Vagina (tissue), 2 donors: ENCODE measurements around the gene CCDC81.

Experiments used
- CTCF ChIP-seq, 3 experiments: fragments of 450-650 bp in 2 of 3; fragments of 200-600 bp in 1 of 3; sonication (generic) in 1 of 3; IDR thresholded peaks; one replicate each; pipeline ENCODE4 v1.5.1; 2017 to 2019; ENCODE audit warnings: antibody characterized with exemption in 3 of 3, mild to moderate bottlenecking in 2 of 3, moderate library complexity in 2 of 3
- POLR2A ChIP-seq, 2 donors: fragments of 450-650 bp; IDR thresholded peaks; one replicate each; pipeline ENCODE4 v1.6.1; 2017; ENCODE audit warnings: antibody characterized with exemption in 2 of 2, mild to moderate bottlenecking in 2 of 2, moderate library complexity in 2 of 2
- POLR2AphosphoS5 ChIP-seq, 2 donors: sonication (generic); formaldehyde crosslinking; IDR thresholded peaks; one replicate each; pipeline ENCODE4 v1.9.0; 2017; ENCODE audit warnings: antibody characterized with exemption in 2 of 2, mild to moderate bottlenecking in 2 of 2, low read depth in 1 of 2; ENCODE audit not compliant: insufficient read depth in 1 of 2

GRCh38 chr11:86469491-86470388 is 95.1 kb downstream of the CCDC81 start:
- TF ChIP-seq CTCF (IDR thresholded peaks at IDR 0.05) (no peak), POLR2A (IDR thresholded peaks at IDR 0.05) (no peak), POLR2AphosphoS5 (IDR thresholded peaks at IDR 0.05; ENCODE audit: insufficient read depth in 1 of 2, low read depth in 1 of 2) (no peak)
